GM12801 (cell line): Measurements from ENCODE around the gene BABAM2.

Experiments used
- CTCF ChIP-seq: IDR thresholded peaks from one replicate; pipeline ENCODE4 v1.5.1; 2011; ENCODE audit warnings: control low read depth; ENCODE audit not compliant: insufficient read length; ENCODE audit errors: extremely low read depth

The BABAM2 gene

GRCh38 chr2:28277466-28277865, 386.9 kb downstream of the BABAM2 start:
- no peak for TF ChIP-seq CTCF

- no peak for TF ChIP-seq CTCF
Measured at GRCh38 chr2:28279371-28279770, 388.8 kb downstream of the BABAM2 start.

GRCh38 chr2:28280619-28281018, 390.1 kb downstream of the BABAM2 start:
- TF ChIP-seq CTCF: no peak

- no peak for TF ChIP-seq CTCF
Measured at GRCh38 chr2:28281739-28282138, 391.2 kb downstream of the BABAM2 start.

GRCh38 chr2:28282248-28282647, 391.7 kb downstream of the BABAM2 start:
- no peak for TF ChIP-seq CTCF

GRCh38 chr2:28282861-28283646, 392.5 kb downstream of the BABAM2 start:
- TF ChIP-seq CTCF: no peak

- TF ChIP-seq CTCF: no peak
Measured at GRCh38 chr2:28283861-28284260, 393.3 kb downstream of the BABAM2 start.
